GM19324 (cell line): Measurements from ENCODE around the gene VWA8.
"Not testable (repeated sequence)": the region's sequence is repeated elsewhere in the genome, so short reads cannot be mapped to it uniquely, and the experiment has no call there.

Source experiments
- ATAC-seq: cut with Tn5 transposase; IDR thresholded peaks from one replicate; pipeline ENCODE4 v1.9.1; 2021; ENCODE audit warnings: mild to moderate bottlenecking, moderate library complexity; ENCODE audit not compliant: unreplicated experiment, low FRiP score

VWA8 gene

GRCh38 chr13:41605319-41606285 is 355.3 kb downstream of the VWA8 start:
- no peak for ATAC-seq

DNA sequence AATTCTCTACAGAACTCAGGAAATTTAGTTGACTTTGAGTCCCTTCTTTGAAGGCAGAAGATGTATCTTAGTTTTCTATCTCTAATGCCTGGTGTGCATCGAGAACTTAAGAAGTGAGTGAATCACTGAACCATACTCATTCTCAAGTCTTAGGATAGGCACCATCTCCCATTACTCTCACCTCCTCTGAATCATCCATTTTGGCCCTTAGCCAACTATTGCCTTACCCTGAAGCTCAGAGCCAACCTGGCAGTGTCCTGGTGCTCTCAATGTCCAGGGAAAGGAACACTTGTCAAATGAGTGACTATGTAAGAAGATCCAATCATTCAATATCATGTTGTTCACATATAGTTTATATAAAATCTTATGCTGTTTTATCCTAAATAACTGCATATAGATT is 357.0 kb downstream of the VWA8 start:
- no peak for ATAC-seq

DNA sequence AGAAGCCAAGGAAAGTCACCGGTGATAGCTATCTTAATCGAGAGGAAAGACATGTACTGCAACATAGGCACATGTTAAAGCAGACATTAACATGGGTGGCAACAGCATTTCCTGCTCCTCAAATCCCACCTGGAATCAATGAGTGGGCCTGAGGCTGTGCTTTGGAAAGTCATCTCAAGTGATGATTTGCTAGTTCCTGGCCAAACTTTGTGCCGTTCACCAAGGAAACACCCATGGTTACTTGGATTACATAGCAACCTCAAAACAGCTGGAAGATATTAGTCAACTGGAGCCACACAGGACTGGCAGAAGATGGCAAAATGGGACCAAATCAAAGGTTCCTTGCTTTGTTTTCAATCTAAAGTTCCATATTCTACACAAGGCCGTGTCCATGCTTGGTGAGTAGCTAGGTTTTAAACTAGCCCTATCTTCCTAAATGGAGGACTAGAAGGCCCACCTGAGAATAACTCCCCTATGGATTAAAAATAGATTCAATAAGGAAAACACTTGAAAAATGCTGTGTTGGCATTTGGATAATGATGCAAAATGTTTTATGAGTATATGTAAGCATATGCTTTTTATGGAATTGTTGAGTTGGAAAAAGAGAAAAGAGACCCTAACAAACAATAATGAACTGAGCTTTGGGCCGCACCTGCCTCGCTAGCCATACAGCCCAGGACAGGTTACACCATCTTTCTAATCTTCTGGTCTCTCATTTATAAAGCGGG is 359.0 kb downstream of the VWA8 start:
- ATAC-seq: no peak

GRCh38 chr13:41599619-41600018 is 361.3 kb downstream of the VWA8 start:
- ATAC-seq: no peak

DNA sequence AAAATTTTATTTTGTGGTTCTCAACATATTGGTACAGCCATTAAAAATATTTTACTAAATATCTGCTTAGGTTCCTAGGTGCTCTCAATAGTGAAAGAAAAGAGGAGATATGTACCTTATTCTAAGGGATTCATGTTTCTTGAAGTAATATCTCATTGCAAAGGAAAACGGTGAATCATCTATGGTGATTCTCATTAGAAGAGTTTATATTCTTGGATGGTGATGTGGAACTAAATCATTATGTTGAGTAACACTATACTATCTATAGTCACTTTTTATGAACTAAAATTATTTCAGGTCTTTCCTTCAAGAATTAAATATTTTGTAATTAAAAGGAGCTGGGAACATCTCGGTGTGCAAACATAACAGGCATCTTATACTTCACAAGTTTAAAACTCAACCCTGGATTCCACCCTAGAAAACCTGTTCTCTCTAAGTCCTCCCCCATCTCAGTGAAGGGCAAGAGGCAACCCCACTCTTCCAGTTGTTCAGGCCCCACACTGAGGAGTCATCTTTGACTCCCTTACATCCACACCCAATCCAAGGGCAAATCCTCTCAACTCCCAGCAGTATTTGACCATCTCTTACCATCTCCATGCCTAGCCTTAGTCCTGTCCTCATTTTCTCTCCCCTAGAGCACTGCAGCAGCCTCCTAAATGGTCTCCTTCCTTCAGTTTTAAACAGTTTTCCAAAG is 363.4 kb downstream of the VWA8 start:
- no peak for ATAC-seq

DNA sequence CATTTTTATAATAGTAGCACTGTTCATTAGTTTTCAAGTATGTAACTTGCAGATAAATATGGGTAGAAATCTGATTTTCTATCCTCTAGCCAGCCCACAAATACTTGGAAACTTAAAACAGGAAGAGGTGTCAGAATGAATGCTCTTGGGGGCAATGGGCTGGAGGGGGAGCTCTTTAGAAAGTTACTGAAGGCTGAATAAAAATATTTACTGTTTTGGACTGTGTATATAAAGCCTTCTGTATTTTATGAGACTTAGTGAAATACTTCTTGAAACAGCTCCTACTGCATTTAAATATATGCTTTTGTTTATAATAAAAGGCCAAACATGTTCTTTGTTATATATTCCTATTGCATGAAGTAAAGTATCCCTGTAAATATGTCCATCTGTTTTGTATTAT is 364.7 kb downstream of the VWA8 start:
- no peak for ATAC-seq

- no peak for ATAC-seq
Observed at GRCh38 chr13:41595298-41595697, 365.6 kb downstream of the VWA8 start.

- ATAC-seq: no peak
Observed at GRCh38 chr13:41590643-41591042, 370.3 kb downstream of the VWA8 start.

- no peak for ATAC-seq
Observed at GRCh38 chr13:41590122-41590521, 370.8 kb downstream of the VWA8 start.

- ATAC-seq: no peak
Observed at GRCh38 chr13:41589434-41589833, 371.5 kb downstream of the VWA8 start.

DNA sequence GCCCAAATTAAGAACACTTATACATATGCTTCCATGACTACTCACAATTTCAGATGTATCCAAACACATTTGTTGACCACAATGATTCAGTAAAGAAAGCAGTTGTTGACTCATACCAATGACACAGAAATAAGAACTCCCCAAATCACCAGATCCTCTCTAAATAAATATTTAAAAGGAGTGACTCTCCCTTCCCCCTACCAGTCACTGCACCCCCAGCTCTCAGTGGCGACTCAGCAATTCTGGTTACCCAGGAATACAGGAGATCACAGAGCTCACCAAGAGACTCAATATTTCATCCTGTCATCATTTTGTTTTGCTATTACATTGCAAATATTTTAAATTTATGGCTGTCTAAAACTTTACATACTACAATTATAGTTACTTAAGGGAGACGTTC is 372.0 kb downstream of the VWA8 start:
- no peak for ATAC-seq

- no peak for ATAC-seq
Observed at GRCh38 chr13:41588448-41588847, 372.5 kb downstream of the VWA8 start.

DNA sequence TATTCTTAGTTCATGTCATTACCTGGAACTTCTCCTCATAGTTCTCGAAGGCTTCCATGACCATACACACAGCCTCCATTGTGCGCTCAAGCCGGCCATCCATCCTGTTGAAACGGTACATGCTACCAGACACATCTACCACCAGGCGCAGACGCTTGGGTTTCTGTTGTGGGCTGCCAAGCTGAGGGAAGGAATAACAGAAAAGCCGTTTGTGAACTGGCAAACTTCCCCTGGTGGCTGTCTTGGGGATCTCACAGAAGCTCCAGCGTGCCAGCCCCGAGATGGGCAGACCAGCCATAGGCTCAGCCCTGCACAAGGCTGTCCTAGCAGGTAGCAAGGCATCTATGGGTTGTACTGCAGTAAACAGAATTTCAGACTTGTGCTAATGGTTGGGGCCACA is 373.4 kb downstream of the VWA8 start:
- ATAC-seq: no peak

DNA sequence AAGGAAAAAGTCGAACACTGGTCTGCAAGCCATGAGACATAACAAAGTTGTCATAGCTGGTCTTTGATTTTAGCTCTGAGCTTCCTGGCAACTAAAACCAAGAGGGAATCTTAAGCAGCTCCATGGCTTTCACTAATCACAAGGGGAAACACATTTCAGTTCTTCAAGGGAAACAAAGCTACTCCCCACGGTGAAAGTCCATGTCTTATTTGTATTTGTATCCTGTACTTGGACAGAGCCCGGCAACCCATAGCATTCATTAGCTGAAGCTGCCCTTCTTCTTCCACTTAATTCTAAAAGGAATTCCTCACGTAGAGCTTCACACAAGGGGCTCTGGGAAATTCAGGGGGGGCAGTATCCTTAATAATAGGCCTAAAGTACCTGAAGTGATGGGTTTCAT is 374.7 kb downstream of the VWA8 start:
- no peak for ATAC-seq

DNA sequence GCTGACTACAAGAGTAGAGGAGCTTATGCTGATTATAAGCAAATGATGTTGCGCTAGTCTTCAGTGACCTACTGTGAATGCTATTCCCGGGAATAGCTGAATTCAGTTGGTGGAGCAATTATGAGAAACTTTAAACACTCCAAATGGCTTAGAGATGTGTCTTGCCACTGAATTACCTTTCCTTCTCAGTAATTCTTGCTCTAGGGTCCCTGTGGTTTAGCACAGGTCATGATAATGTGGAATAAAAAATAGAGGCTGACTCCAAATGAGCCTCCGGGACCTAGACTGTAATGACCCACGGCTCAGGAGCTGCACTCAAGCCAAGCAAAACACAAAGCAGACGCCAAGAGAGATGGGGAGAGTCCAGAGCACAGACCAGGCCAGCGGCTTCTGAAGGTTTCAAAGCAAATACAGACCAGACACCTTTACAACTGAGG is 378.9 kb downstream of the VWA8 start:
- no peak for ATAC-seq

DNA sequence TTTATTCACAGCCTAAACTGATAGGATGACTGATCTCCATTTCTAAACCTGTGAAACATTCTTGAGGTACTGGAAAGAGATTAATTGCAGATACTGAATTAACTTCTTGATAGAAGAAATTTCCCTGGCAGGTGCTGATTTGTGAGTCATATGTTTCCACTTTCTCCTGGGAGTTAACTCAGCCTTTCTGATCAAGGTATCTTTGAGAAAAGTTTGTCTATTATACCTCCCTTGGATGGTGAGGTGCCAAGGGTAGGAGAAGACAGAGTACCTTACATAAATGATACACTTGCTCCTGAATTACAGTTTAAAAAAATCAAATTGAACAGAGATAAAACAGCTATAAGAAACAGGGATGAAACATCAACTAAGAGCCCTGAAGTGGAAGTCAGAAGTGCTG is 380.6 kb downstream of the VWA8 start:
- no peak for ATAC-seq

GRCh38 chr13:41579881-41580280 is 381.0 kb downstream of the VWA8 start:
- ATAC-seq: no peak

- ATAC-seq: no peak
Observed at GRCh38 chr13:41579168-41579567, 381.7 kb downstream of the VWA8 start.

DNA sequence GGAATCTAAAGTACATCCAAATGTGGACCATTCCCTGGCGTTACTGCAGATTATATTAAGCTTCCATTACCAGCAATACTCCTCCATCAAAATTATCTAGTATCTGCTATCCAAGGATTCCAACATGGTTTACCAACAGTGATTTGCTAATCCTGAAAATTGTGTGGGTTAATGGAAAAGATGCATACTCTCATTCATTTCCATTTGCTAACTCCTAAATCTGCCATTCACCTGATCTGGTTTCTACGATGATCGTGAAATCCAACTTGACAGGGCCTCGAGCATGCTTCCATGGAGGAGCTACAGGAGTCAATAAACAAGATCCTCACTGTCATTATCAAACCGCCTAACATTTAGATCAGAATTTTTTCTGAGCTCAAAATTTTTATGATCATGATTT is 382.5 kb downstream of the VWA8 start:
- no peak for ATAC-seq

DNA sequence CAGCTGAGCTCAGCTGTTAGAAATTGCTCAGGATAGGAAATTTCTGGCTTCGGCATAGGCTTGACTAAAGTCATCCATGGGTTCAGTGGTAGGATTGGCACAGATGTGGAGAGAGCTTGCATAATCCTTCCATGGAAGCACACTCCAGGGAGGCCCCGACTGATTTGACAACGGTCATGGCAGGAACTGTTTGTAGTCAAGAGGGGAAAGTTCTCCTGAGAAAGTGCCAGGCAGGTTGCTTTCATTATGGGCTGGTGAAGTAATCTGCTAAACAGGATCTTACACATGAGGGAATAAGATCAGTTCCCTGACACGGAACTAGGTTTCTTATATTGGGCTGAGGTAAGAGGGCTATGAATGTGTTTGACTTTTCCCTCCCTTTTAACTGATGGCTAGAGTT is 383.5 kb downstream of the VWA8 start:
- no peak for ATAC-seq

DNA sequence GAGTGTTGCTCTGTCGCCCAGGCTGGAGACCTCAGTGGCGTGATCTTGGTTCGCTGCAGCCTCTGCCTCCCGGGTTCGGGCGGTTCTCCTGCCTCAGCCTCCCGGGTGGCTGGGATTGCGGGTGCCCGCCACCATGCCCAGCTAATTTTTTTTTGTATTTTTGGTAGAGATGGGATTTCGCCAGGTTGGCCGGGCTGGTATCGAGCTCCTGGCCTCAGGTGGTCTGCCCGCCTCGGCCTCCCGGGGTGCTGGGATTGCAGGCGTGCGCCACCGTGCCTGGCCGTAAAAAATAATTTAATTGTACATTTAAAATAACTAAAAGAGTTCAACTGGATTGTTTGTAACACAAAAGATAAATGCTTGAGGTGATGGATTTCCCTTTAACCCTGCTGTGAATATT is 387.3 kb downstream of the VWA8 start:
- not testable (repeated sequence) for ATAC-seq
